HepG2 (cell line): ENCODE results near the gene ALB. TPM values are rescaled to one million over a fixed set of nuclear protein-coding genes. Genes with fewer than 3 reads are reported as not detected.

Experiments
- ARID4A ChIP-seq: sonication (generic); formaldehyde crosslinking; IDR thresholded peaks from 2 replicates; pipeline ENCODE4 v1.5.0; 2020; ENCODE audit warnings: mild to moderate bottlenecking, missing genetic modification reagents, borderline replicate concordance
- CERS6 ChIP-seq: sonication (generic); formaldehyde crosslinking; IDR thresholded peaks from 2 replicates; pipeline ENCODE4 v1.5.0; 2020; ENCODE audit warnings: missing genetic modification reagents
- HNRNPK ChIP-seq: fragments of 200-400 bp; formaldehyde crosslinking; IDR thresholded peaks from 2 replicates; pipeline ENCODE4 v1.6.1; 2018; ENCODE audit warnings: low read length, low read depth, moderate library complexity, mild to moderate bottlenecking; ENCODE audit not compliant: poor library complexity, severe bottlenecking
- ISX ChIP-seq: sonication (generic); formaldehyde crosslinking; conservative IDR thresholded peaks from 2 replicates; pipeline ENCODE4 v1.5.0; 2020; ENCODE audit warnings: missing genetic modification reagents
- NFE2L2 ChIP-seq: fragments of 150-350 bp; IDR thresholded peaks from 2 replicates; pipeline ENCODE4 v1.6.1; 2014; ENCODE audit warnings: low read length
- ONECUT2 ChIP-seq: sonication (generic); formaldehyde crosslinking; IDR thresholded peaks from 2 replicates; pipeline ENCODE4 v1.4.0; 2020; ENCODE audit warnings: missing genetic modification reagents
- RERE ChIP-seq: IDR thresholded peaks from 2 replicates; pipeline ENCODE4 v1.6.1; 2016; ENCODE audit warnings: low read depth, missing genetic modification reagents, missing compliant biosample characterization
- RNF219 ChIP-seq: sonication (generic); formaldehyde crosslinking; IDR thresholded peaks from 2 replicates; pipeline ENCODE4 v1.5.0; 2020; ENCODE audit warnings: mild to moderate bottlenecking, missing genetic modification reagents
- SMYD3 ChIP-seq: sonication (generic); formaldehyde crosslinking; IDR thresholded peaks from 2 replicates; pipeline ENCODE4 v1.8.1; 2023; ENCODE audit warnings: mild to moderate bottlenecking, missing genetic modification reagents
- TIGD3 ChIP-seq: sonication (generic); formaldehyde crosslinking; IDR thresholded peaks from 2 replicates; pipeline ENCODE4 v1.5.1; 2020; ENCODE audit warnings: mild to moderate bottlenecking, missing genetic modification reagents, borderline replicate concordance
- ZNF280D ChIP-seq: sonication (generic); formaldehyde crosslinking; IDR thresholded peaks from 2 replicates; pipeline ENCODE4 v1.5.1; 2020; ENCODE audit warnings: mild to moderate bottlenecking, missing genetic modification reagents
- polyA plus RNA-seq, 8 experiments: library from polyadenylated mRNA; depleted of rRNA in 3 of 8; stranded (reverse) in 7 of 8; unstranded in 1 of 8; fragments of >200 nt; fragmentation: Illumina TruSeq in 4 of 8; extraction: Trizol in 4 of 8; gene quantifications; 2 replicates each; pipeline versions ENCODE4 v1.2.1 to v1.2.3, GENCODE V29; 2011 to 2016; ENCODE audit warnings: low read depth in 4 of 8, missing spikeins in 1 of 8, mixed read lengths in 1 of 8; ENCODE audit not compliant: insufficient read depth in 1 of 8
- total RNA-seq, 5 experiments: library from RNA; depleted of rRNA; stranded (reverse); fragments of >200 nt; fragmentation: Illumina TruSeq; extraction: Trizol; gene quantifications; 2 replicates each; pipeline ENCODE4 v1.2.3, GENCODE V29; 2016; ENCODE audit warnings: low read depth in 1 of 5

ALB gene
- total and polyA plus RNA-seq, 2 of the 13 experiments (the other 11 are each of a cell fraction or from before 2014, with no cell fraction given), result 22,259 to 22,625 TPM

GRCh38 chr4:73404042-73404441 is at the start of gene ALB (continued):
- no peak for TF ChIP-seq ZNF280D (CRISPR knock-in tag)
- no peak for TF ChIP-seq CERS6 (CRISPR knock-in tag)
- TF ChIP-seq ISX (CRISPR knock-in tag), result no peak
- TF ChIP-seq RERE (CRISPR knock-in tag), result peak; percentile 17; the same call in 1 of the 2 replicates
- TF ChIP-seq NFE2L2, result no peak
- TF ChIP-seq SMYD3, result peak; percentile 71; the same call in 1 of the 2 replicates
- no peak for TF ChIP-seq RNF219 (CRISPR knock-in tag)
- no peak for TF ChIP-seq ARID4A (CRISPR knock-in tag)
- 0 out of 2 replicates have a peak, but pooled peaks have one; percentile 16 for TF ChIP-seq TIGD3 (CRISPR knock-in tag)
- TF ChIP-seq HNRNPK, result no peak
- TF ChIP-seq ONECUT2 (CRISPR knock-in tag), result peak; percentile 75; the same call in 1 of the 2 replicates
